Astrocyte (in vitro differentiated cells and primary cell): ENCODE data around the gene SAMM50. TPM values are rescaled to one million over a fixed set of nuclear protein-coding genes. Genes with fewer than 3 reads are reported as not detected.

ENCODE experiments used
- DNase-seq: peaks from one replicate; pipeline ENCODE4 v3.0.0-alpha.2; 2010; ENCODE audit warnings: low read depth
- FAIRE-seq: peaks from 2 replicates; lab custom pipeline; 2011; peaks lifted over from hg19 to GRCh38; lab: Jason Lieb, UNC
- H2AFZ ChIP-seq: 2 replicates; pipeline ENCODE4 v1.6.0; 2012; ENCODE audit warnings: low read depth, low read length, inconsistent platforms
- H3K27ac ChIP-seq: 2 replicates; pipeline ENCODE4 v1.5.1; 2011; ENCODE audit warnings: low read depth, low read length, inconsistent platforms
- H3K27me3 ChIP-seq: 2 replicates; pipeline ENCODE4 v1.6.0; 2011; ENCODE audit warnings: low read length, inconsistent platforms; ENCODE audit not compliant: insufficient read depth
- H3K36me3 ChIP-seq: 2 replicates; pipeline ENCODE4 v1.5.1; 2011; ENCODE audit warnings: low read length, inconsistent platforms; ENCODE audit not compliant: insufficient read depth
- H3K4me1 ChIP-seq: 2 replicates; pipeline ENCODE4 v1.5.1; 2011; ENCODE audit warnings: low read length, inconsistent platforms; ENCODE audit not compliant: insufficient read depth
- H3K4me2 ChIP-seq: 2 replicates; pipeline ENCODE4 v1.6.0; 2012; ENCODE audit warnings: low read length, inconsistent platforms
- H3K4me3 ChIP-seq: 2 replicates; pipeline ENCODE4 v1.5.1; 2011; ENCODE audit warnings: low read depth, mild to moderate bottlenecking, low read length, inconsistent platforms; ENCODE audit not compliant: insufficient read depth
- H3K79me2 ChIP-seq: 2 replicates; pipeline ENCODE4 v1.6.0; 2012; ENCODE audit warnings: mild to moderate bottlenecking, low read length, inconsistent platforms; ENCODE audit not compliant: insufficient read depth
- H3K9ac ChIP-seq: 2 replicates; pipeline ENCODE4 v1.6.0; 2012; ENCODE audit warnings: mild to moderate bottlenecking, low read length, inconsistent platforms
- H3K9me3 ChIP-seq: 2 replicates; pipeline ENCODE4 v1.5.1; 2012; ENCODE audit warnings: low read depth, mild to moderate bottlenecking, low read length, inconsistent platforms; ENCODE audit not compliant: insufficient read depth
- H4K20me1 ChIP-seq: 2 replicates; pipeline ENCODE4 v1.6.0; 2012; ENCODE audit warnings: low read length, inconsistent platforms; ENCODE audit not compliant: insufficient read depth
- H3K27ac Mint-ChIP-seq: one replicate; pipeline ENCODE4 v1.8.0; 2021; ENCODE audit warnings: mild to moderate bottlenecking, mixed read lengths; ENCODE audit not compliant: unreplicated experiment
- H3K27me3 Mint-ChIP-seq: one replicate; pipeline ENCODE4 v1.8.0; 2021; ENCODE audit warnings: low read depth, mixed read lengths; ENCODE audit not compliant: unreplicated experiment
- H3K36me3 Mint-ChIP-seq: one replicate; pipeline ENCODE4 v1.8.0; 2021; ENCODE audit warnings: low read depth, mixed read lengths; ENCODE audit not compliant: unreplicated experiment
- H3K4me1 Mint-ChIP-seq: one replicate; pipeline ENCODE4 v1.8.0; 2021; ENCODE audit warnings: low read depth, mixed read lengths; ENCODE audit not compliant: unreplicated experiment
- H3K4me3 Mint-ChIP-seq: one replicate; pipeline ENCODE4 v1.8.0; 2021; ENCODE audit warnings: mild to moderate bottlenecking, moderate library complexity, mixed read lengths; ENCODE audit not compliant: unreplicated experiment
- H3K9me3 Mint-ChIP-seq: one replicate; pipeline ENCODE4 v1.8.0; 2021; ENCODE audit warnings: mild to moderate bottlenecking, mixed read lengths; ENCODE audit not compliant: unreplicated experiment
- CTCF ChIP-seq: IDR thresholded peaks from 2 replicates; pipeline ENCODE4 v1.5.1; 2011; ENCODE audit warnings: low read depth, mild to moderate bottlenecking, inconsistent platforms, low read length, moderate library complexity; ENCODE audit not compliant: insufficient read depth
- EZH2 ChIP-seq: IDR thresholded peaks from 2 replicates; pipeline ENCODE4 v1.6.1; 2012; ENCODE audit warnings: mild to moderate bottlenecking, low read length, inconsistent platforms; ENCODE audit not compliant: insufficient read depth
- total RNA-seq: library from RNA; stranded (reverse); gene quantifications from 2 replicates; pipeline ENCODE4 v1.2.1, GENCODE V29; 2021

SAMM50 gene
- total RNA-seq, 1 donor from 2014 or later, result 63.4 TPM

- H3K4me1 ChIP-seq, result peaks cover 12% of the 10 kb centered on the region
- H3K27ac ChIP-seq, result peak overlapping the region; percentile 78
- peaks cover 62% of the 10 kb centered on the region for H3K79me2 ChIP-seq
- H3K27me3 ChIP-seq, result no peaks in the 10 kb centered on the region
- H3K4me3 Mint-ChIP-seq, result peak overlapping the region; percentile 100
- peak overlapping the region; percentile 88 for H3K4me3 ChIP-seq
- peak overlapping the region; percentile 92 for H3K9ac ChIP-seq
- H3K4me1 Mint-ChIP-seq, result peaks cover 12% of the 10 kb centered on the region
- H3K36me3 Mint-ChIP-seq, result peaks cover 4% of the 10 kb centered on the region
- no peaks in the 10 kb centered on the region for H3K27me3 Mint-ChIP-seq
- H3K9me3 Mint-ChIP-seq, result no peaks in the 10 kb centered on the region
- H4K20me1 ChIP-seq, result peaks cover 34% of the 10 kb centered on the region
- H3K4me2 ChIP-seq, result peak overlapping the region; percentile 97
- TF ChIP-seq CTCF (no peak), EZH2 (no peak)
- no peaks in the 10 kb centered on the region for H3K36me3 ChIP-seq
- FAIRE-seq (no peak), DNase-seq (peak; percentile 16)
- H2AFZ ChIP-seq, result peak overlapping the region; percentile 90
- H3K27ac Mint-ChIP-seq, result peak overlapping the region; percentile 87
- no peaks in the 10 kb centered on the region for H3K9me3 ChIP-seq
Observed at GRCh38 chr22:43955883-43956782, 891 bp downstream of the SAMM50 start.

- Mint-ChIP-seq H3K27ac (no peak overlapping the region), H3K4me1 (peaks cover 12% of the 10 kb centered on the region), H3K27me3 (no peaks in the 10 kb centered on the region), H3K36me3 (peaks cover 3% of the 10 kb centered on the region), H3K9me3 (no peaks in the 10 kb centered on the region), H3K4me3 (peak overlapping the region; percentile 100)
- DNase-seq (no peak), FAIRE-seq (no peak)
- H3K9me3 ChIP-seq, result no peaks in the 10 kb centered on the region
- H3K4me2 ChIP-seq, result peak overlapping the region; percentile 97
- no peak overlapping the region for H2AFZ ChIP-seq
- peaks cover 12% of the 10 kb centered on the region for H3K4me1 ChIP-seq
- H3K27me3 ChIP-seq, result no peaks in the 10 kb centered on the region
- no peak overlapping the region for H3K9ac ChIP-seq
- H3K4me3 ChIP-seq, result no peak overlapping the region
- H3K36me3 ChIP-seq, result no peaks in the 10 kb centered on the region
- peaks cover 70% of the 10 kb centered on the region for H3K79me2 ChIP-seq
- H4K20me1 ChIP-seq, result peaks cover 38% of the 10 kb centered on the region
- TF ChIP-seq EZH2, result no peak
- no peak for TF ChIP-seq CTCF
- no peak overlapping the region for H3K27ac ChIP-seq
Observed at GRCh38 chr22:43956805-43957463, 1.7 kb downstream of the SAMM50 start.
